ENCODE results near the gene CHRNA3.

- TF ChIP-seq CTCF (IDR thresholded peaks at IDR 0.05), result no peak
- no peak for TF ChIP-seq EZH2phosphoT487 (IDR thresholded peaks at IDR 0.05)
Observed at GRCh38 chr15:78605680-78606079, 15.1 kb downstream of the CHRNA3 start.

Data from neural progenitor cell (in vitro differentiated cells).